ENCODE data around the gene CARS2. TPM values are rescaled to one million over a fixed set of nuclear protein-coding genes. Genes with fewer than 3 reads are reported as not detected.

The CARS2 gene
- total RNA-seq, 2 donors from 2014 or later: 44.2 to 93.4 TPM

DNA sequence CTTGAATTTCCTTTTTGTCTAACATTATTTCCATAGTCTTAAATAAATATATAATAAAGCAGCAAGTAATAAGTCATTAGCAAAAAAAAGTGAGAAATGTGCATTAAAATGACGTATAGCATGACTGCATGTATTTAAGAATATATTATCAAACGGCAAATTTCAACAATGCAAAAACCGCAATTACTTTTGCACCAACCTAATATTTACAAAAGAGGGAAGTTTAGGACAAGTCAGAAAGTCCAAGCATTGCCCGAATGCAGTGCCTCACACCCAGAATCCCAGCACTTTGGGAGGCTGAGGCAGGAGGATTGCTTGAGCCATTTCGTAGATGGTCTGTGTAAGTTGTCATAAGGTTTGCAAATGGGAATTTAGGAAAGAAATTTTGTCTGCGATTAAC, 100.8 kb downstream of the CARS2 start:
- H3K27ac Mint-ChIP-seq: no peak overlapping the region
- no peaks in the 10 kb centered on the region for H3K9me3 Mint-ChIP-seq
- no peaks in the 10 kb centered on the region for H3K4me1 Mint-ChIP-seq
- ATAC-seq (replicated peaks): no peak
- H3K36me3 Mint-ChIP-seq (ENCODE audit: low read depth): no peaks in the 10 kb centered on the region
- H3K4me3 Mint-ChIP-seq: no peak overlapping the region
- peaks cover 10% of the 10 kb centered on the region for H3K27me3 Mint-ChIP-seq

DNA sequence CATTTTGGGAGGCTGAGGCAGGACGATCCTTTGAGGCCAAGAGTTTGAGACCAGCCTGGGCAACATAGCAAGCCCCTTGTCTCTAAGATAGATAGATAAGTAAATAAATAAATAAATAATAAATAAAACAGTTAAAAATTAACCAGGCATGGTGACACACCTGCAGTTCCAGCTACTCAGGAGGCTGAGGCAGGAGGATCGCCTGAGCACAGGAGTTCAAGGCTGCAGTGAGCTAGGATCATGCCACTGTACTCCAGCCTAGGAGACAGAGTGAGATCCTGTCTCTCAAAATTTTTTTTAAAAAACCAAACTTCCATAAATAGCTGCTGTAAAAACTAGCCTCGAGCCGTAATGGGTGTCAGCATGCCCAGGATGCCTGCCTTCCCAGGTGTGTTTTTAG, 104.9 kb downstream of the CARS2 start:
- H3K27ac Mint-ChIP-seq: no peak overlapping the region
- H3K36me3 Mint-ChIP-seq (ENCODE audit: low read depth): no peaks in the 10 kb centered on the region
- H3K4me3 Mint-ChIP-seq: no peak overlapping the region
- peaks cover 10% of the 10 kb centered on the region for H3K27me3 Mint-ChIP-seq
- H3K4me1 Mint-ChIP-seq: no peaks in the 10 kb centered on the region
- H3K9me3 Mint-ChIP-seq: no peaks in the 10 kb centered on the region
- ATAC-seq (replicated peaks): no peak

DNA sequence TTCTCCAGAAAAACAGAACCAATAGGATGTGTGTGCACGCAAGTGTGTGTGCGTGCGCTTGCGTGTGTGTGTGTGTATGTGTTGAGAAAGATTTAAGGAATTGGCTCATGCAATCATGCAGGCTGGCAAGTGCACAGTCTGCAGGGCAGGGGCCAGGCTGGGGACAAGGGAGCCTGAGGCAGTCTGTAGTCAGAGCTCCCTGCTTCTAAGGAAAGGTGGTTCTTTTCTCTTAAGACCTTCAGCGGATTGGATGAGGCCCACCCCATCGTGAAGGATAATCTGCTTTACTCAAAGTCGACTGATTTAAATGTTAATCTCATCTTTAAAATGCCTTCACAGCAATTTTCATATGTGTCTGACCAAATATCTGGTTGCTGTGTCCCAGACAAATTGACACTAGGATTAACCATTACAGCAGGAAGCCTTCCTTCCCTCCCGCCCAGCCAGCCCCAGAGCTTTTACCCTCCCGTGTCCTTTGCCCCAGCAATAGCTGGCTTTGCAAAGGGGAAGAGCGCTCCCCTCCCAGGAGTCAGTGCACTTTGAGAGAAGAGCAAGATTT, 105.6 kb downstream of the CARS2 start:
- Mint-ChIP-seq H3K27me3 (peaks cover 10% of the 10 kb centered on the region), H3K9me3 (no peaks in the 10 kb centered on the region), H3K27ac (no peak overlapping the region), H3K36me3 (ENCODE audit: low read depth) (no peaks in the 10 kb centered on the region), H3K4me1 (no peaks in the 10 kb centered on the region), H3K4me3 (no peak overlapping the region)
- no peak for ATAC-seq (replicated peaks)

DNA sequence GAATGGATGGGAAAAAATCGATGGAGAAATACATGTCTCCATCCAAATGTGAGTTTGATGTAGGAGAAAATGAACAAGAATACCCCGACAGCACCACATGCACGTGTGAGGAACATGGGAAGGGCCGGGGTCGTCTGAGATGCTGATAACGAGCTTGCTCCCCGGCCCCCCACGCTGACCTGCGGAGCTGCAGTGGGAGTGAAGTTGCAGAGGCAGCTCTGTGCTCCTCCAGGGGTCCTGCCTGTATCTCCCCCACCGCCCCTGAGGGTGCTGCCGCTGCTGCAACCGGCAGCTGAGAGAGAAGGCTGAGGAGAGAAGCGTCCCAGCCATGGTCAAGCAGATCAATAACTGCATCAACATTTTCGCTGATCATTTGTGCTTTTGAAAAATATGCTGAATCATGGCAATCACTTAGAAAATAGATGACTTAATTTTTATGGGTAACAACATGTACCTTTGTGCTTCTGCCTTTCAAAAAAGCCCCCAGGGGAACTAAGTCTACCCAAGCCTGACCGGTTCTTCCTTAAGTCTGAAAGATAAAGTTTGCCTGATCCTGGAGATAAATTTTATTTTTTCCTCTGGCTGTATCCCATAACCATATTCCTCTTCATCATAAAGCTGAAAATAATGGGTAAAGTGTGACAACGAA, 108.8 kb downstream of the CARS2 start:
- H3K4me3 Mint-ChIP-seq: no peak overlapping the region
- no peaks in the 10 kb centered on the region for H3K36me3 Mint-ChIP-seq (ENCODE audit: low read depth)
- peaks cover 6% of the 10 kb centered on the region for H3K27me3 Mint-ChIP-seq
- no peaks in the 10 kb centered on the region for H3K9me3 Mint-ChIP-seq
- no peak for ATAC-seq (replicated peaks)
- H3K4me1 Mint-ChIP-seq: no peaks in the 10 kb centered on the region
- no peak overlapping the region for H3K27ac Mint-ChIP-seq

DNA sequence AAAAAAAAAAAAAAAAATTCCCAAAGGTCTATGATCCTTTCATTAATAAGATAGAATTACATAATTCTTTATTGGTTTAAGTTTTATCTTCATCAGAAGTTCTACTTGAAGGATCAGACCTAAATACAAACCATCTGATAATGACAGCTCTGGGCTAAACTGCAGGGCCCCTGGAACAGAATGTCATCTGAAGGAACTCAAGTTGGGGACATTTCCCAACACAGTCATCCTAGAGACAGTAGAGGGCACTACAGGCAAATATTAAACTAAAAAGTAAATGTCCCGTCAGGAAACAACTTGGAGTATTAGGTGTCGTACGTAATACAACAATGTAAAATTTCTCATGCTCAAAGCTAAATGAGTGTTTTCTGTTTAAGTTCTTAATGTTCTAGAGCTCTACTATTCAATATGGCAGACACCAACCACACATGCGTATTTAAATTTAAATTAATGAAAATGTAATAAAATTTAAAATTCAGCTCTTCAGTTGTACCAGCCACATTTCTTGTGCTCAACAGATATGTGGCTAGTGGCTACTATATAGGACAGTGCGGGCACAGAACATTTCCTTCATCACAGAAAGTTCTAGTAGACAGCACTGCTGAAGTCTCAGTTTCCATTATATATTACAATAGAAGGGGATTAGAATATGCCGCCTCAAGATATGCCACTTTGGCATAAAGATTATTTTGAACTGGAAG, 112.3 kb downstream of the CARS2 start:
- H3K27me3 Mint-ChIP-seq: peaks cover 3% of the 10 kb centered on the region
- peak; percentile 81 for ATAC-seq (replicated peaks)
- no peaks in the 10 kb centered on the region for H3K36me3 Mint-ChIP-seq (ENCODE audit: low read depth)
- H3K9me3 Mint-ChIP-seq: no peaks in the 10 kb centered on the region
- no peak overlapping the region for H3K27ac Mint-ChIP-seq
- no peaks in the 10 kb centered on the region for H3K4me1 Mint-ChIP-seq
- H3K4me3 Mint-ChIP-seq: no peak overlapping the region

DNA sequence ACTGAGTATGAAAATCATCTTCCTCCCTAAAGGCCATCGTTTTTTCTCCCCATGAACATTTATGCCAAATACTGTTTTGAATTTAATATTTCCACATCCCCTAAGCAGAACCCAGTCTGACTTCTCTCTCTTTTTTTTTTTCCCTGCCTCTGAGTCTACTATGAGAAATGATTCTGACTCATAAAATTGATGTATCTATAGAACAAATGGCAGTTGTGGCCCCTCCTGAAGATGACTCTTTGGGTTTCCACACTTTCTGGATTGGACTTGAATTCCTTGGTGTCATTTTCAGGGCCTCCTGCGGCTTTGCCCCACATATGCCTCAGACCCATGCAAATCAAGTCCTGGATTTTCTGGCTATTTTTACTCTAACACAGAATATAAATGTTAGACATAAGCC, 113.3 kb downstream of the CARS2 start:
- Mint-ChIP-seq H3K27ac (no peak overlapping the region), H3K27me3 (peaks cover 3% of the 10 kb centered on the region), H3K9me3 (no peaks in the 10 kb centered on the region), H3K36me3 (ENCODE audit: low read depth) (no peaks in the 10 kb centered on the region), H3K4me1 (no peaks in the 10 kb centered on the region), H3K4me3 (no peak overlapping the region)
- ATAC-seq (replicated peaks): no peak

Other genes starting within 250 kb of the CARS2 start
- 1 to 10 TPM; 2.4 to 3.7 TPM for gene RAB20, start 144.4 kb downstream of the CARS2 start, total RNA-seq
- gene NAXD, start 90.6 kb downstream of the CARS2 start, total RNA-seq: 10 to 100 TPM; 22.7 to 23.8 TPM
- gene ING1, start 7.6 kb upstream of the CARS2 start, total RNA-seq: 10 to 100 TPM; 13.3 to 24.0 TPM
- gene ANKRD10, start 209.0 kb upstream of the CARS2 start, total RNA-seq: 100 to 1,000 TPM; 180 to 207 TPM

Data from activated T-helper 17 cell treated with anti-CD3 and anti-CD28 coated beads, Interleukin-2, amount 50 U/mL, for 72 hours (primary cell).